Cardiac atrium fibroblast (primary cell): ENCODE measurements around the gene ANKS1A. TPM values are rescaled to one million over a fixed set of nuclear protein-coding genes. Genes with fewer than 3 reads are reported as not detected.

Experiments
- total RNA-seq: library from RNA; depleted of rRNA; stranded (reverse); fragments of >200 nt; gene quantifications from 2 replicates; pipeline ENCODE4 v1.2.3, GENCODE V29; 2015

Gene ANKS1A, protein sequence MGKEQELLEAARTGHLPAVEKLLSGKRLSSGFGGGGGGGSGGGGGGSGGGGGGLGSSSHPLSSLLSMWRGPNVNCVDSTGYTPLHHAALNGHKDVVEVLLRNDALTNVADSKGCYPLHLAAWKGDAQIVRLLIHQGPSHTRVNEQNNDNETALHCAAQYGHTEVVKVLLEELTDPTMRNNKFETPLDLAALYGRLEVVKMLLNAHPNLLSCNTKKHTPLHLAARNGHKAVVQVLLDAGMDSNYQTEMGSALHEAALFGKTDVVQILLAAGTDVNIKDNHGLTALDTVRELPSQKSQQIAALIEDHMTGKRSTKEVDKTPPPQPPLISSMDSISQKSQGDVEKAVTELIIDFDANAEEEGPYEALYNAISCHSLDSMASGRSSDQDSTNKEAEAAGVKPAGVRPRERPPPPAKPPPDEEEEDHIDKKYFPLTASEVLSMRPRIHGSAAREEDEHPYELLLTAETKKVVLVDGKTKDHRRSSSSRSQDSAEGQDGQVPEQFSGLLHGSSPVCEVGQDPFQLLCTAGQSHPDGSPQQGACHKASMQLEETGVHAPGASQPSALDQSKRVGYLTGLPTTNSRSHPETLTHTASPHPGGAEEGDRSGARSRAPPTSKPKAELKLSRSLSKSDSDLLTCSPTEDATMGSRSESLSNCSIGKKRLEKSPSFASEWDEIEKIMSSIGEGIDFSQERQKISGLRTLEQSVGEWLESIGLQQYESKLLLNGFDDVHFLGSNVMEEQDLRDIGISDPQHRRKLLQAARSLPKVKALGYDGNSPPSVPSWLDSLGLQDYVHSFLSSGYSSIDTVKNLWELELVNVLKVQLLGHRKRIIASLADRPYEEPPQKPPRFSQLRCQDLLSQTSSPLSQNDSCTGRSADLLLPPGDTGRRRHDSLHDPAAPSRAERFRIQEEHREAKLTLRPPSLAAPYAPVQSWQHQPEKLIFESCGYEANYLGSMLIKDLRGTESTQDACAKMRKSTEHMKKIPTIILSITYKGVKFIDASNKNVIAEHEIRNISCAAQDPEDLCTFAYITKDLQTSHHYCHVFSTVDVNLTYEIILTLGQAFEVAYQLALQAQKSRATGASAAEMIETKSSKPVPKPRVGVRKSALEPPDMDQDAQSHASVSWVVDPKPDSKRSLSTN
- total RNA-seq, result 4.3 and 8.6 TPM in 2 replicates

DNA sequence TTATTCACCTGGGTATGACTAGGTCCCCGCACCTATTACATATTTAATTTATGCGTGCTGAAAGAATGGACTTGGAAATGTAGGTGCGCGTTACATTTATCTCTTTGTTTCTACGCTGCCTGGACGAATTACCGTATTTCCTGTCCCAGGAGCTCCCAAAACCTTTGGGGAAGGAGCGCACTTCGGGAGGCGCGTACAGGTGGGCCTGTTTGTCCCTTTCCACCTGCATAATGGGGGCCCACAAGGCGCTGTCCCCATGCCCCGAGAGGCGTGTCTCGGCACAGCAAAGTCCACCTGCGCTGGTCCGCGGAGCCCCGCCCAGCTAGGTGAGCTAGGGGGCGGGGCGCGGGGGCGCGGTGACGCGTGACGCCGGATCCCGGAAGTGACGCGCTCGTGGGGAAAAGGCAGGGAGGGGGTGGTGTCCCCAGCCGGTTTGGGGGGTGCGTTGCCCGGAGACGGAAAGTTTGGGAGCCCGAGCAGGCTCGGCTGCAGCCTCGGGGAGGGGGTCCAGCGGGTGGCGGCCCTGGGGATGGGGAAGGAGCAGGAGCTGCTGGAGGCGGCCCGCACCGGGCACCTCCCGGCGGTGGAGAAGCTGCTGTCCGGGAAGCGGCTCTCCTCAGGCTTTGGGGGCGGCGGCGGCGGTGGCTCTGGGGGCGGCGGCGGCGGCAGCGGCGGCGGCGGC, at the start of gene ANKS1A:
ANKS1A (plus strand) TSS at position 382 of the 682 bp plus-strand sequence; CDS start at position 530, 148 bp downstream.

DNA sequence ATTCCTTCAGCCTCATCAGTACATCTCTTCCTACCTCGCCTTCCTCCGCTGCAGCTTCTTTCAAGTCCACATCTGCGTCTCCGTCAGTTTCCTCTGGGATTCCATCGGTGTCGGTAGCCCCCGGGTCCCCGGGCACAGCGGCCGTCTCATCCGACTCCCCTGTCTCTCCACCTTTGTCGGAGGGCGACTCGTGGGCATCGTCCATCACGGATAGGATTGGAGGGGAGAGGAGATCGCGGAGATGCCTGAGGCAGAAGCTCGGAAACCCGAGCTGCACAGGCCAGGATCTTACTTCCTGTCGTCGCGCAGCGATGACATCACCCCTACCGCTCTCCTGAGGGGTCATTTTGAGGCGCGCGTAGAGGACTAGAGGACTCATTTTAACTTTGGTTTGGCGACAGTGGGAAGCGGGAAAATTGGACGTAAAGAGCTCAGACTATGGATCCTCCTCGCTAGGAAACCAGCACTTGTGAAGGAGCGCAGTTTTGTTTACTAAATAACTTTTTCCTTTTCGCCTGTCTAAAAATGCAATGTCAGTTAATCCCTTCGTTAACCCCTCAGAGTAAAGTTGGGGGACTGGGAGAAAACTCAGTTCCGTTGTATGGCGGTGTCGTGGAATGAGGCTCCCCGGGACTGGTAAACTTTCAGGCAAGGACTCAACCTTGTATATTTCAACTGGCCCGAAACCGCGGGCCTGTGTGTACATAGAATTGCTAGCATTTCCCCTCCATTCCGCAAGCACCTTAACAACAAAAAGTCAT, 1.1 kb upstream of the ANKS1A start, which contains the start of gene TAF11:
TAF11 (minus strand) TSS at position 290 of the 761 bp plus-strand sequence; CDS start at position 205, 85 bp downstream.

Other genes with a start within 250 kb of the ANKS1A start
- 30.9 and 34.8 TPM in 2 replicates for gene ILRUN, start 192.5 kb upstream of the ANKS1A start, total RNA-seq
- gene SNRPC, start 131.8 kb upstream of the ANKS1A start, total RNA-seq, result 86.2 and 89.5 TPM in 2 replicates
- 2.9 and 3.6 TPM in 2 replicates for gene BLTP3A, start 97.2 kb upstream of the ANKS1A start, total RNA-seq
- 16.7 and 28.3 TPM in 2 replicates for gene TAF11, start 1.2 kb upstream of the ANKS1A start, total RNA-seq